Measurements from ENCODE around the gene SNX30.

The SNX30 gene

GRCh38 chr9:112795921-112796320, 45.4 kb downstream of the SNX30 start:
- DNase-seq (ENCODE audit: low read depth), result no peak
- TF ChIP-seq CTCF (IDR thresholded peaks at IDR 0.05; ENCODE audit: insufficient read depth, low read depth, low read length, missing control alignments), result no peak

GRCh38 chr9:112796485-112796884, 45.9 kb downstream of the SNX30 start:
- no peak for DNase-seq (ENCODE audit: low read depth)
- H3K4me3 ChIP-seq (ENCODE audit: low read depth, low read length), result no peak overlapping the region
- no peak for TF ChIP-seq CTCF (IDR thresholded peaks at IDR 0.05; ENCODE audit: insufficient read depth, low read depth, low read length, missing control alignments)

More at GRCh38 chr9:112795921-112796320, 45.4 kb downstream of the SNX30 start:
- no peak overlapping the region for H3K4me3 ChIP-seq (ENCODE audit: low read depth, low read length)

GRCh38 chr9:112809351-112809848, 58.8 kb downstream of the SNX30 start:
- TF ChIP-seq CTCF (IDR thresholded peaks at IDR 0.05; ENCODE audit: insufficient read depth, low read depth, low read length, missing control alignments), result no peak
- H3K4me3 ChIP-seq (ENCODE audit: low read depth, low read length), result no peak overlapping the region
- DNase-seq (ENCODE audit: low read depth), result peak; percentile 94

GRCh38 chr9:112809906-112810305, 59.3 kb downstream of the SNX30 start:
- no peak overlapping the region for H3K4me3 ChIP-seq (ENCODE audit: low read depth, low read length)
- TF ChIP-seq CTCF (IDR thresholded peaks at IDR 0.05; ENCODE audit: insufficient read depth, low read depth, low read length, missing control alignments), result no peak
- DNase-seq (ENCODE audit: low read depth), result no peak

GRCh38 chr9:112810696-112811490, 60.3 kb downstream of the SNX30 start:
- H3K4me3 ChIP-seq (ENCODE audit: low read depth, low read length), result no peak overlapping the region
- no peak for DNase-seq (ENCODE audit: low read depth)
- no peak for TF ChIP-seq CTCF (IDR thresholded peaks at IDR 0.05; ENCODE audit: insufficient read depth, low read depth, low read length, missing control alignments)

- no peak for TF ChIP-seq CTCF (IDR thresholded peaks at IDR 0.05; ENCODE audit: insufficient read depth, low read depth, low read length, missing control alignments)
- DNase-seq (ENCODE audit: low read depth), result no peak
- H3K4me3 ChIP-seq (ENCODE audit: low read depth, low read length), result no peak overlapping the region
These were observed 61.0 kb downstream of the SNX30 start for GRCh38 chr9:112811518-112811917.

Measured in GM12865 (cell line).